Gastrocnemius medialis (tissue), 4 donors: ENCODE data around the gene NEO1.

Experiments used
- POLR2A ChIP-seq, 2 donors: fragments of 450-650 bp; IDR thresholded peaks; one replicate each; pipeline ENCODE4 v1.6.1; 2017; ENCODE audit warnings: antibody characterized with exemption in 2 of 2, mild to moderate bottlenecking in 2 of 2, moderate library complexity in 2 of 2
- TF ChIP-seq, protein P1 (sequence below), 5 experiments: fragments of 450-650 bp in 3 of 5; fragments of 200-600 bp in 2 of 5; sonication (generic) in 2 of 5; IDR thresholded peaks in 4 of 5; conservative IDR thresholded peaks in 1 of 5; 1 replicate in 4 of 5; 2 replicates in 1 of 5; pipeline ENCODE4 v1.5.1; 2016 to 2019; ENCODE audit warnings: antibody characterized with exemption in 5 of 5, mild to moderate bottlenecking in 3 of 5, moderate library complexity in 3 of 5

DNA sequence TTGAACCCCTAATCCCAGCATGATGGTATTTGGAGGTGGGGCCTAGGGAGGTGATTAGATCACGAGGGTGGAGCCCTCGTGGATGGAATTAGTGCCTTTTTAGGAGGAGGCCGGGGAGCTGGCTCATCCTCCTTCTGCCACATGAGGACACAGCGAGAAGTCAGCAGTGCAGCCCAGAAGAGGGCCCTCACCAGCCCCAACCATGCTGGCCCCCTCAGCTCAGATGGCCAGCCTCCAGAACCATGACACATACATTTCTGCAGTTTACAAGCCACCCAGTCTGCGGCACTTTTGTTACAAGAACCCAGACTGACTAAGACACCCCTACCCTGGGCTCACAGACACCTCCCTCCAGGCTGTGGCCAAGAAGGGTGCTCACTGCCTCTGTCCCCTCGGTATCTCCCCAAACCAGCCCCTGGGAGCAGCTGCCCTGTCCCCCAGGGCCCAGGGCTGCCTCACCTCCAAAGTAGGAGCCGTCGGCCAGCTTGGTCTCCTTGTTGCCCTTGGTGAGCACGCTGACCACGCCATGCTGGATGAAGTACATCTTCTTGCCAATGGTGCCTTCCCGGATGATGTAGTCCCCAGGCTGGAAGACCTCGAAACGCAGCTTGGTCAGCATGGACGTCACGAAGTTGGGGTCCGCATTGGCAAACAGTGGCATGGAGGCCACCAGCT, 272.4 kb downstream of the NEO1 start:
- TF ChIP-seq POLR2A (IDR thresholded peaks at IDR 0.05), result no peak
- TF ChIP-seq, protein P1, sequence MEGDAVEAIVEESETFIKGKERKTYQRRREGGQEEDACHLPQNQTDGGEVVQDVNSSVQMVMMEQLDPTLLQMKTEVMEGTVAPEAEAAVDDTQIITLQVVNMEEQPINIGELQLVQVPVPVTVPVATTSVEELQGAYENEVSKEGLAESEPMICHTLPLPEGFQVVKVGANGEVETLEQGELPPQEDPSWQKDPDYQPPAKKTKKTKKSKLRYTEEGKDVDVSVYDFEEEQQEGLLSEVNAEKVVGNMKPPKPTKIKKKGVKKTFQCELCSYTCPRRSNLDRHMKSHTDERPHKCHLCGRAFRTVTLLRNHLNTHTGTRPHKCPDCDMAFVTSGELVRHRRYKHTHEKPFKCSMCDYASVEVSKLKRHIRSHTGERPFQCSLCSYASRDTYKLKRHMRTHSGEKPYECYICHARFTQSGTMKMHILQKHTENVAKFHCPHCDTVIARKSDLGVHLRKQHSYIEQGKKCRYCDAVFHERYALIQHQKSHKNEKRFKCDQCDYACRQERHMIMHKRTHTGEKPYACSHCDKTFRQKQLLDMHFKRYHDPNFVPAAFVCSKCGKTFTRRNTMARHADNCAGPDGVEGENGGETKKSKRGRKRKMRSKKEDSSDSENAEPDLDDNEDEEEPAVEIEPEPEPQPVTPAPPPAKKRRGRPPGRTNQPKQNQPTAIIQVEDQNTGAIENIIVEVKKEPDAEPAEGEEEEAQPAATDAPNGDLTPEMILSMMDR (IDR thresholded peaks at IDR 0.05 in 4 of 5, conservative IDR thresholded peaks at IDR 0.05 in 1 of 5), result no peak
